ENCODE results near the gene ATP6V1G3. TPM values are rescaled to one million over a fixed set of nuclear protein-coding genes. Genes with fewer than 3 reads are reported as not detected.

ATP6V1G3 gene
- total RNA-seq, 2 experiments from 2014 or later = 0.66 TPM; not detected in 1

GRCh38 chr1:198563583-198563982 is 23.1 kb upstream of the ATP6V1G3 start:
- Histone ChIP-seq H3K4me1 (ENCODE audit: insufficient read depth, low read length, poor library complexity, severe bottlenecking) (no peaks in the 10 kb centered on the region), H3K9me3 (ENCODE audit: low read length) (no peaks in the 10 kb centered on the region), H3K9me2 (ENCODE audit: insufficient read depth, low read length) (no peaks in the 10 kb centered on the region), H3K36me3 (ENCODE audit: insufficient read depth, low read length) (no peaks in the 10 kb centered on the region), H3K4me3 (ENCODE audit: low read depth, low read length, poor library complexity, severe bottlenecking) (no peak overlapping the region), H3K27ac (ENCODE audit: low read depth, low read length, poor library complexity, severe bottlenecking) (no peak overlapping the region), H3K4me2 (ENCODE audit: low read length) (no peak overlapping the region), H2AFZ (ENCODE audit: low read length) (no peak overlapping the region), H3K79me2 (ENCODE audit: insufficient read depth, low read depth, low read length) (no peaks in the 10 kb centered on the region), H4K20me1 (ENCODE audit: insufficient read depth, low read length) (no peaks in the 10 kb centered on the region)
- no peak for DNase-seq (ENCODE audit: low spot score)
- ChIA-PET CTCF (ENCODE audit: unreplicated experiment) (no interaction called here), POLR2A (interaction anchor here (0.7 to 1.4 kb wide), 2 partner anchors 9 to 64 kb away, joined by 3 to 4 read pairs; no protein-coding TSS in a partner anchor)
- intact Hi-C loops (cut with micrococcal nuclease; ENCODE audit: unreplicated experiment) = no loop called here
- TF ChIP-seq EZH2phosphoT487 (IDR thresholded peaks at IDR 0.05; ENCODE audit: borderline replicate concordance, low read depth, low read length) (no peak), CTCF (conservative IDR thresholded peaks at IDR 0.05; ENCODE audit: low read length) (no peak)
- no TSS peak for BruUV-seq (replicated peaks)

- H4K20me1 ChIP-seq (ENCODE audit: insufficient read depth, low read length) = no peaks in the 10 kb centered on the region
- no TSS peak for BruUV-seq (replicated peaks)
- intact Hi-C loops (cut with micrococcal nuclease; ENCODE audit: unreplicated experiment) = no loop called here
- no peak overlapping the region for H3K4me2 ChIP-seq (ENCODE audit: low read length)
- no peaks in the 10 kb centered on the region for H3K9me3 ChIP-seq (ENCODE audit: low read length)
- no peak overlapping the region for H3K27ac ChIP-seq (ENCODE audit: low read depth, low read length, poor library complexity, severe bottlenecking)
- H2AFZ ChIP-seq (ENCODE audit: low read length) = no peak overlapping the region
- CTCF ChIA-PET (ENCODE audit: unreplicated experiment) = no interaction called here
- no peak for DNase-seq (ENCODE audit: low spot score)
- H3K79me2 ChIP-seq (ENCODE audit: insufficient read depth, low read depth, low read length) = no peaks in the 10 kb centered on the region
- TF ChIP-seq CTCF (conservative IDR thresholded peaks at IDR 0.05; ENCODE audit: low read length) (no peak), EZH2phosphoT487 (IDR thresholded peaks at IDR 0.05; ENCODE audit: borderline replicate concordance, low read depth, low read length) (no peak)
- H3K4me1 ChIP-seq (ENCODE audit: insufficient read depth, low read length, poor library complexity, severe bottlenecking) = peaks cover 21% of the 10 kb centered on the region
- no peak overlapping the region for H3K4me3 ChIP-seq (ENCODE audit: low read depth, low read length, poor library complexity, severe bottlenecking)
- POLR2A ChIA-PET = interaction anchor here (0.6 to 1.5 kb wide), 5 partner anchors 8 to 523 kb away, joined by 3 to 7 read pairs (median 4); no protein-coding TSS in a partner anchor
- H3K9me2 ChIP-seq (ENCODE audit: insufficient read depth, low read length) = no peaks in the 10 kb centered on the region
- no peaks in the 10 kb centered on the region for H3K36me3 ChIP-seq (ENCODE audit: insufficient read depth, low read length)
Observed at GRCh38 chr1:198560161-198560560, 19.7 kb upstream of the ATP6V1G3 start.

- H4K20me1 ChIP-seq (ENCODE audit: insufficient read depth, low read length) = no peaks in the 10 kb centered on the region
- no peaks in the 10 kb centered on the region for H3K9me2 ChIP-seq (ENCODE audit: insufficient read depth, low read length)
- no peaks in the 10 kb centered on the region for H3K79me2 ChIP-seq (ENCODE audit: insufficient read depth, low read depth, low read length)
- TF ChIP-seq EZH2phosphoT487 (IDR thresholded peaks at IDR 0.05; ENCODE audit: borderline replicate concordance, low read depth, low read length) (no peak), CTCF (conservative IDR thresholded peaks at IDR 0.05; ENCODE audit: low read length) (no peak)
- peaks cover 25% of the 10 kb centered on the region for H3K4me1 ChIP-seq (ENCODE audit: insufficient read depth, low read length, poor library complexity, severe bottlenecking)
- no peaks in the 10 kb centered on the region for H3K9me3 ChIP-seq (ENCODE audit: low read length)
- DNase-seq (ENCODE audit: low spot score) = no peak
- H3K4me3 ChIP-seq (ENCODE audit: low read depth, low read length, poor library complexity, severe bottlenecking) = no peak overlapping the region
- no TSS peak for BruUV-seq (replicated peaks)
- ChIA-PET CTCF (ENCODE audit: unreplicated experiment) (no interaction called here), POLR2A (interaction anchor here (0.8 to 1.5 kb wide), 6 partner anchors 8 to 47 kb away, joined by 3 to 5 read pairs (median 3); no protein-coding TSS in a partner anchor)
- no peak overlapping the region for H2AFZ ChIP-seq (ENCODE audit: low read length)
- H3K4me2 ChIP-seq (ENCODE audit: low read length) = no peak overlapping the region
- no peak overlapping the region for H3K27ac ChIP-seq (ENCODE audit: low read depth, low read length, poor library complexity, severe bottlenecking)
- intact Hi-C loops (cut with micrococcal nuclease; ENCODE audit: unreplicated experiment) = no loop called here
- no peaks in the 10 kb centered on the region for H3K36me3 ChIP-seq (ENCODE audit: insufficient read depth, low read length)
Observed at GRCh38 chr1:198559362-198559761, 18.9 kb upstream of the ATP6V1G3 start.
